ENCODE data around the gene SNAI3.
A peak's percentile ranks its signal among the peaks of the same experiment; 100 is the strongest.

- no peak for TF ChIP-seq CTCF (conservative IDR thresholded peaks at IDR 0.05; ENCODE audit: low read depth in 2 of 2)
- TF ChIP-seq EZH2 (IDR thresholded peaks at IDR 0.05; ENCODE audit: low read depth, unreplicated experiment): no peak
- peak; percentile 64 for TF ChIP-seq POLR2AphosphoS5 (IDR thresholded peaks at IDR 0.05; ENCODE audit: low read depth)
- TF ChIP-seq ETS1 (IDR thresholded peaks at IDR 0.05): peak; percentile 74; the same call in 1 of the 2 replicates
- no peak for TF ChIP-seq EZH2phosphoT487 (IDR thresholded peaks at IDR 0.05; ENCODE audit: unreplicated experiment)
Measured at GRCh38 chr16:88706229-88706964, 20.1 kb upstream of the SNAI3 start, which contains the start of the genes CTU2 and RNF166.

All from GM23338 (cell line).